SK-N-SH (cell line): ENCODE data around the gene PEPD. TPM values are rescaled to one million over a fixed set of nuclear protein-coding genes. Genes with fewer than 3 reads are reported as not detected.

Source experiments
- CTCF ChIA-PET: fragments of 300-600, 350-600 bp; formaldehyde crosslinking; extraction: SDS; loops from one replicate; lab custom pipeline; 2021; lab: Yijun Ruan, JAX
- POLR2A ChIA-PET: fragments of 350-600 bp; sonication (Branson Sonifier 250); formaldehyde crosslinking; extraction: SDS; loops from one replicate; lab custom pipeline; 2020; ENCODE audit warnings: antibody characterized with exemption, inconsistent platforms; lab: Yijun Ruan, JAX
- DNase-seq: peaks from one replicate; pipeline ENCODE4 v3.0.0; 2012
- H2AFZ ChIP-seq: fragments of 200-600 bp; sonication (generic); 2 replicates; pipeline ENCODE4 v1.8.1; 2016; ENCODE audit warnings: antibody characterized with exemption, mild to moderate bottlenecking, low read depth
- H3F3A ChIP-seq: fragments of 200-600 bp; sonication (generic); replicated peaks from 2 replicates; pipeline ENCODE3; 2016; ENCODE audit warnings: antibody characterized with exemption, mild to moderate bottlenecking; ENCODE audit not compliant: insufficient read depth
- H3K27ac ChIP-seq, 2 experiments: fragments of 200-500 bp in 1 of 2; fragments of 200-600 bp in 1 of 2; sonication (Bioruptor generic) in 1 of 2; sonication (generic), shearing (Covaris generic) in 1 of 2; 2 replicates each; pipeline versions ENCODE4 v1.5.1 to v1.6.1; 2014 to 2016; ENCODE audit warnings: low read depth in 2 of 2, inconsistent platforms in 1 of 2, low read length in 1 of 2, mild to moderate bottlenecking in 1 of 2, mixed read lengths in 1 of 2
- H3K27me3 ChIP-seq: fragments of 200-600 bp; sonication (generic), shearing (Covaris generic); 2 replicates; pipeline ENCODE4 v1.6.1; 2016; ENCODE audit warnings: mixed run types; ENCODE audit not compliant: insufficient read depth
- H3K36me3 ChIP-seq, 2 experiments: fragments of 200-500 bp in 1 of 2; fragments of 200-600 bp in 1 of 2; sonication (Bioruptor generic) in 1 of 2; sonication (generic) in 1 of 2; replicated peaks in 1 of 2; 2 replicates each; pipeline versions ENCODE3 to v1.5.1; 2014 to 2016; ENCODE audit warnings: low read length in 1 of 2, mild to moderate bottlenecking in 1 of 2; ENCODE audit not compliant: insufficient read depth in 2 of 2, control insufficient read depth in 1 of 2
- H3K4me1 ChIP-seq, 2 experiments: fragments of 200-500 bp in 1 of 2; fragments of 200-600 bp in 1 of 2; sonication (Bioruptor generic) in 1 of 2; sonication (generic), shearing (Covaris generic) in 1 of 2; 2 replicates each; pipeline versions ENCODE4 v1.5.1 to v1.6.1; 2014 to 2016; ENCODE audit warnings: low read depth in 1 of 2, low read length in 1 of 2, mixed run types in 1 of 2; ENCODE audit not compliant: insufficient read depth in 2 of 2, control insufficient read depth in 1 of 2
- H3K4me2 ChIP-seq: fragments of 200-600 bp; sonication (generic), shearing (Covaris generic); 2 replicates; pipeline ENCODE4 v1.6.1; 2017; ENCODE audit warnings: mixed run types
- H3K4me3 ChIP-seq, 2 experiments: fragments of 200-500 bp in 1 of 2; fragments of 200-600 bp in 1 of 2; sonication (Bioruptor generic) in 1 of 2; sonication (generic), shearing (Covaris generic) in 1 of 2; 2 replicates each; pipeline versions ENCODE4 v1.5.1 to v1.8.1; 2014 to 2016; ENCODE audit warnings: low read depth in 2 of 2, inconsistent platforms in 1 of 2, low read length in 1 of 2, mild to moderate bottlenecking in 1 of 2, mixed read lengths in 1 of 2, moderate library complexity in 1 of 2
- H3K79me2 ChIP-seq: fragments of 200-600 bp; sonication (generic); 2 replicates; pipeline ENCODE4 v1.8.1; 2017; ENCODE audit warnings: mild to moderate bottlenecking; ENCODE audit not compliant: insufficient read depth
- H3K9ac ChIP-seq: fragments of 200-600 bp; sonication (generic); 2 replicates; pipeline ENCODE4 v1.6.1; 2017; ENCODE audit warnings: mixed run types
- H3K9me2 ChIP-seq: fragments of 200-600 bp; sonication (generic); 2 replicates; pipeline ENCODE4 v1.6.1; 2017; ENCODE audit warnings: mixed run types
- H3K9me3 ChIP-seq: fragments of 200-600 bp; sonication (generic); 2 replicates; pipeline ENCODE4 v1.6.1; 2017; ENCODE audit warnings: mixed run types, mild to moderate bottlenecking, moderate library complexity
- H4K20me1 ChIP-seq: fragments of 200-600 bp; sonication (generic); 2 replicates; pipeline ENCODE4 v1.6.1; 2017; ENCODE audit warnings: mild to moderate bottlenecking, mixed run types; ENCODE audit not compliant: insufficient read depth
- CHD2 ChIP-seq: fragments of 150-350 bp; IDR thresholded peaks from 2 replicates; pipeline ENCODE4 v1.6.1; 2018; ENCODE audit warnings: low read length; ENCODE audit not compliant: partially characterized antibody
- CTCF ChIP-seq: fragments of 200-600 bp; sonication (generic); IDR thresholded peaks from 2 replicates; pipeline ENCODE4 v1.6.1; 2017; ENCODE audit warnings: antibody characterized with exemption, mild to moderate bottlenecking, moderate library complexity
- ELF1 ChIP-seq: IDR thresholded peaks from 2 replicates; pipeline ENCODE4 v1.4.0; 2012
- EP300 ChIP-seq, 2 experiments: IDR thresholded peaks; 2 replicates each; pipeline versions ENCODE4 v1.4.0 to v1.6.1; 2012; ENCODE audit warnings: borderline replicate concordance in 1 of 2, low read depth in 1 of 2, low read length in 1 of 2
- FOSL2 ChIP-seq: IDR thresholded peaks from 2 replicates; pipeline ENCODE4 v1.4.0; 2012; ENCODE audit warnings: low read depth, mild to moderate bottlenecking, moderate library complexity, borderline replicate concordance
- FOXJ3 ChIP-seq: sonication (generic); formaldehyde crosslinking; IDR thresholded peaks from 2 replicates; pipeline ENCODE4 v1.5.1; 2020; ENCODE audit warnings: mild to moderate bottlenecking, missing genetic modification reagents
- GATA2 ChIP-seq: sonication (generic); formaldehyde crosslinking; IDR thresholded peaks from 2 replicates; pipeline ENCODE4 v1.5.0; 2020; ENCODE audit warnings: mild to moderate bottlenecking, missing genetic modification reagents
- IRF3 ChIP-seq: fragments of 150-350 bp; IDR thresholded peaks from 2 replicates; pipeline ENCODE4 v1.6.1; 2016; ENCODE audit warnings: mild to moderate bottlenecking, low read depth, low read length
- MEF2A ChIP-seq: IDR thresholded peaks from 2 replicates; pipeline ENCODE4 v1.4.0; 2012; ENCODE audit warnings: low read depth, borderline replicate concordance
- MXI1 ChIP-seq: IDR thresholded peaks from 2 replicates; pipeline ENCODE4 v1.6.1; 2012; ENCODE audit warnings: mild to moderate bottlenecking, low read depth, low read length, improper control_type of control experiment
- POLR2AphosphoS5 ChIP-seq: IDR thresholded peaks from 2 replicates; pipeline ENCODE4 v1.6.1; 2012; ENCODE audit warnings: low read depth, low read length
- RAD21 ChIP-seq: IDR thresholded peaks from 2 replicates; pipeline ENCODE4 v1.6.1; 2012; ENCODE audit warnings: mild to moderate bottlenecking, low read length
- SIN3A ChIP-seq: IDR thresholded peaks from 2 replicates; pipeline ENCODE4 v1.6.1; 2012; ENCODE audit warnings: low read depth, mild to moderate bottlenecking, low read length, moderate library complexity, borderline replicate concordance
- SMC3 ChIP-seq: IDR thresholded peaks from 2 replicates; pipeline ENCODE4 v1.6.1; 2012; ENCODE audit warnings: low read depth, low read length, improper control_type of control experiment
- TAF1 ChIP-seq: IDR thresholded peaks from 2 replicates; pipeline ENCODE4 v1.6.1; 2012; ENCODE audit warnings: low read depth, mild to moderate bottlenecking, low read length, moderate library complexity, borderline replicate concordance
- TCF12 ChIP-seq: IDR thresholded peaks from 2 replicates; pipeline ENCODE4 v1.4.0; 2012
- TEAD4 ChIP-seq: IDR thresholded peaks from 2 replicates; pipeline ENCODE4 v1.4.0; 2012; ENCODE audit warnings: mild to moderate bottlenecking, borderline replicate concordance; ENCODE audit not compliant: insufficient read depth
- USF1 ChIP-seq: IDR thresholded peaks from 2 replicates; pipeline ENCODE4 v1.4.0; 2012; ENCODE audit warnings: low read depth, borderline replicate concordance
- ZBTB33 ChIP-seq: IDR thresholded peaks from 2 replicates; pipeline ENCODE4 v1.4.0; 2012; ENCODE audit warnings: low read depth, borderline replicate concordance
- WGBS: methylation state at CpG from one replicate; pipeline ENCODE4 v1.1.6; 2017; ENCODE audit warnings: low lambda C conversion rate; 5-methylcytosine and 5-hydroxymethylcytosine counted together
- polyA plus RNA-seq, 3 experiments: library from polyadenylated mRNA; depleted of rRNA; stranded (reverse); fragments of >200 nt; gene quantifications; 2 replicates each; pipeline ENCODE4 v1.2.3, GENCODE V29; 2012
- TF ChIP-seq, protein P1 (sequence below): fragments of 150-350 bp; IDR thresholded peaks from 2 replicates; pipeline ENCODE4 v1.6.1; 2017; ENCODE audit warnings: antibody characterized with exemption, low read length, low read depth, borderline replicate concordance

Gene PEPD
- polyA plus RNA-seq, 1 of the 3 experiments (the other 2 are of a cell fraction) = 88.9 TPM

GRCh38 chr19:33528404-33528803, 6.8 kb upstream of the PEPD start:
- POLR2A ChIA-PET = no interaction called here
- Histone ChIP-seq H3K9me3 (no peaks in the 10 kb centered on the region), H2AFZ (no peak overlapping the region), H3K27ac (no peak overlapping the region), H3K27me3 (no peaks in the 10 kb centered on the region), H3K4me3 (no peak overlapping the region), H3K36me3 (no peaks in the 10 kb centered on the region), H3K9me2 (no peaks in the 10 kb centered on the region), H3F3A (peaks cover 3% of the 10 kb centered on the region), H3K9ac (no peak overlapping the region), H3K79me2 (no peaks in the 10 kb centered on the region), H3K4me2 (no peak overlapping the region), H4K20me1 (no peaks in the 10 kb centered on the region), H3K4me1 (peaks cover 0 to 6% of the 10 kb centered on the region in 2 experiments; a peak in 1 of 4 replicates)
- CTCF ChIA-PET = interaction anchor here (1.1 to 3.4 kb wide), 2 partner anchors 98 to 243 kb away, joined by 3 to 13 read pairs; no protein-coding TSS in a partner anchor
- 25% methylated on average over 2 of the region's 2 CpGs for WGBS
- DNase-seq = no peak
- TF ChIP-seq ELF1 = no peak
- no peak for TF ChIP-seq MEF2A
- TF ChIP-seq SMC3 = no peak
- TF ChIP-seq TCF12 = no peak
- no peak for TF ChIP-seq FOXJ3 (CRISPR knock-in tag)
- no peak for TF ChIP-seq CTCF
- no peak for TF ChIP-seq POLR2AphosphoS5
- no peak for TF ChIP-seq MXI1

DNA sequence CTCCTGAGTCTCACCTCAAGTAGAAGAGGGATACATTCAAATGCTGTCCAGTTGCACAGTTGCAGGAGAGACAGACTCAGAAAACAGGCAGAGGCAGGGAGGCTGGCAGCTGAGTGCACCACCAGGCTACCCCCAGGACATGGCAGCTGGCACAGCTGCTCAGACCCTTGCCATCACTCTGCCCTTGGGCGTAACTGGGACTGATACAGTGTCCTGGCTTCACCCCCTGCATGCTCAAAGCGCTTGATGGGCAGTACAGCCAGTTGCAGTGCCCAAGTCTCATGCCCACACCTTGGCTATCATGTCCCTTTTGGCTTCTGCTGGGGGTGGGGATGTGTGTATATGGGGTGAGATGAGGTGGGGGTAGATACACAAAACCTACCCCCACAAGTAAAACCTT, 5.5 kb upstream of the PEPD start:
- Histone ChIP-seq H2AFZ (no peak overlapping the region), H3K9ac (no peak overlapping the region), H3K36me3 (no peaks in the 10 kb centered on the region), H4K20me1 (no peaks in the 10 kb centered on the region), H3K27ac (no peak overlapping the region), H3K9me2 (no peaks in the 10 kb centered on the region), H3F3A (peaks cover 3% of the 10 kb centered on the region)
- no peak for TF ChIP-seq SIN3A
- TF ChIP-seq TCF12 = no peak
- no peak for TF ChIP-seq USF1
- TF ChIP-seq, protein P1, sequence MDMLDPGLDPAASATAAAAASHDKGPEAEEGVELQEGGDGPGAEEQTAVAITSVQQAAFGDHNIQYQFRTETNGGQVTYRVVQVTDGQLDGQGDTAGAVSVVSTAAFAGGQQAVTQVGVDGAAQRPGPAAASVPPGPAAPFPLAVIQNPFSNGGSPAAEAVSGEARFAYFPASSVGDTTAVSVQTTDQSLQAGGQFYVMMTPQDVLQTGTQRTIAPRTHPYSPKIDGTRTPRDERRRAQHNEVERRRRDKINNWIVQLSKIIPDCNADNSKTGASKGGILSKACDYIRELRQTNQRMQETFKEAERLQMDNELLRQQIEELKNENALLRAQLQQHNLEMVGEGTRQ = no peak
- TF ChIP-seq FOSL2 = no peak
- no peak for TF ChIP-seq ELF1
- no peak for TF ChIP-seq EP300 (IDR thresholded peaks at IDR 0.05; ENCODE audit: borderline replicate concordance in 1 of 2, low read depth in 1 of 2, low read length in 1 of 2)
- no peak for TF ChIP-seq TAF1
- TF ChIP-seq GATA2 = no peak
- no peak for TF ChIP-seq TEAD4
- TF ChIP-seq MXI1 = no peak
- no peak for TF ChIP-seq CHD2
- no peak for TF ChIP-seq ZBTB33
- TF ChIP-seq FOXJ3 (CRISPR knock-in tag) = no peak
- TF ChIP-seq MEF2A = no peak
- no peak for TF ChIP-seq IRF3
- no peak for TF ChIP-seq RAD21
- TF ChIP-seq, all 33 proteins: peak for 0
- DNase-seq = peak; percentile 58
- Histone ChIP-seq H3K79me2 (no peaks in the 10 kb centered on the region), H3K4me2 (no peak overlapping the region), H3K9me3 (no peaks in the 10 kb centered on the region), H3K4me3 (no peak overlapping the region), H3K4me1 (peaks cover 0 to 12% of the 10 kb centered on the region in 2 experiments; a peak in 2 of 4 replicates), H3K27me3 (no peaks in the 10 kb centered on the region)
- WGBS = 26% methylated on average over 2 of the region's 2 CpGs
- ChIA-PET POLR2A (no interaction called here), CTCF (interaction anchor here (0.6 to 3.4 kb wide), 2 partner anchors 97 to 120 kb away, joined by 3 to 13 read pairs; no protein-coding TSS in a partner anchor)
